HEK293 (cell line): ENCODE measurements around the gene ABCA7.

Experiments
- EGR2 ChIP-seq: fragments of 450-650 bp; formaldehyde crosslinking; IDR thresholded peaks from 2 replicates; pipeline ENCODE4 v1.5.1; 2016; ENCODE audit warnings: low read depth, missing biosample characterization, missing genetic modification characterization
- KLF10 ChIP-seq: fragments of 450-650 bp; IDR thresholded peaks from 2 replicates; pipeline ENCODE4 v1.5.1; 2018; ENCODE audit warnings: missing biosample characterization, mild to moderate bottlenecking, missing genetic modification characterization
- KLF17 ChIP-seq: fragments of 450-650 bp; formaldehyde crosslinking; IDR thresholded peaks from 2 replicates; pipeline ENCODE4 v1.5.1; 2016; ENCODE audit warnings: missing biosample characterization, missing genetic modification characterization
- OVOL3 ChIP-seq: fragments of 450-650 bp; formaldehyde crosslinking; IDR thresholded peaks from 2 replicates; pipeline ENCODE4 v1.5.1; 2016; ENCODE audit warnings: missing biosample characterization, missing genetic modification characterization
- PRDM1 ChIP-seq: fragments of 450-650 bp; formaldehyde crosslinking; IDR thresholded peaks from 2 replicates; pipeline ENCODE4; 2016; ENCODE audit warnings: missing biosample characterization, missing genetic modification characterization
- RBAK ChIP-seq: fragments of 450-650 bp; formaldehyde crosslinking; IDR thresholded peaks from 2 replicates; pipeline ENCODE4 v1.5.1; 2016; ENCODE audit warnings: missing biosample characterization, missing genetic modification characterization
- SALL2 ChIP-seq: fragments of 450-650 bp; formaldehyde crosslinking; IDR thresholded peaks from 2 replicates; pipeline ENCODE4 v1.5.0; 2017; ENCODE audit warnings: missing biosample characterization, mild to moderate bottlenecking, missing genetic modification characterization, borderline replicate concordance
- SCRT2 ChIP-seq: fragments of 450-650 bp; formaldehyde crosslinking; IDR thresholded peaks from 2 replicates; pipeline ENCODE4 v1.5.1; 2016; ENCODE audit warnings: missing biosample characterization, missing genetic modification characterization
- TCF7L2 ChIP-seq: IDR thresholded peaks from 2 replicates; pipeline ENCODE4 v1.6.1; 2011; ENCODE audit warnings: low read depth, mild to moderate bottlenecking, inconsistent platforms, low read length, moderate library complexity, borderline replicate concordance
- TRIM28 ChIP-seq: IDR thresholded peaks from 2 replicates; pipeline ENCODE4 v1.6.1; 2011; ENCODE audit warnings: low read length, control low read depth, borderline replicate concordance
- WT1 ChIP-seq: fragments of 450-650 bp; formaldehyde crosslinking; IDR thresholded peaks from 2 replicates; pipeline ENCODE4 v1.5.1; 2016; ENCODE audit warnings: missing biosample characterization, missing genetic modification characterization
- ZBTB10 ChIP-seq: fragments of 450-650 bp; formaldehyde crosslinking; IDR thresholded peaks from 2 replicates; pipeline ENCODE4 v1.5.1; 2016; ENCODE audit warnings: missing biosample characterization, missing genetic modification characterization
- ZBTB48 ChIP-seq: fragments of 450-650 bp; formaldehyde crosslinking; IDR thresholded peaks from 2 replicates; pipeline ENCODE4 v1.5.1; 2016; ENCODE audit warnings: missing biosample characterization, missing genetic modification characterization
- ZNF140 ChIP-seq: fragments of 450-650 bp; formaldehyde crosslinking; IDR thresholded peaks from 2 replicates; pipeline ENCODE4 v1.5.1; 2016; ENCODE audit warnings: missing biosample characterization, missing genetic modification characterization
- ZNF146 ChIP-seq: fragments of 450-650 bp; formaldehyde crosslinking; IDR thresholded peaks from 2 replicates; pipeline ENCODE4 v1.5.1; 2016; ENCODE audit warnings: missing biosample characterization, missing genetic modification characterization
- ZNF148 ChIP-seq: fragments of 450-650 bp; formaldehyde crosslinking; IDR thresholded peaks from 2 replicates; pipeline ENCODE4 v1.5.0; 2017; ENCODE audit warnings: missing biosample characterization, missing genetic modification characterization, borderline replicate concordance
- ZNF169 ChIP-seq: fragments of 450-650 bp; formaldehyde crosslinking; IDR thresholded peaks from 2 replicates; pipeline ENCODE4 v1.5.1; 2016; ENCODE audit warnings: missing biosample characterization, missing genetic modification characterization
- ZNF175 ChIP-seq: fragments of 450-650 bp; formaldehyde crosslinking; IDR thresholded peaks from 2 replicates; pipeline ENCODE4 v1.5.1; 2016; ENCODE audit warnings: missing biosample characterization, missing genetic modification characterization
- ZNF221 ChIP-seq: fragments of 450-650 bp; formaldehyde crosslinking; IDR thresholded peaks from 2 replicates; pipeline ENCODE4 v1.5.1; 2017; ENCODE audit warnings: missing biosample characterization, missing genetic modification characterization, borderline replicate concordance
- ZNF223 ChIP-seq: fragments of 450-650 bp; formaldehyde crosslinking; IDR thresholded peaks from 2 replicates; pipeline ENCODE4 v1.5.1; 2016; ENCODE audit warnings: missing biosample characterization, missing genetic modification characterization
- ZNF24 ChIP-seq: fragments of 450-650 bp; formaldehyde crosslinking; IDR thresholded peaks from 2 replicates; pipeline ENCODE4 v1.5.1; 2016; ENCODE audit warnings: missing biosample characterization, missing genetic modification characterization
- ZNF274 ChIP-seq, 2 experiments: fragments of 200-500 bp in 1 of 2; fragments of 450-650 bp in 1 of 2; sonication (Bioruptor generic) in 1 of 2; formaldehyde crosslinking in 1 of 2; IDR thresholded peaks; 2 replicates each; pipeline versions ENCODE4 v1.5.1 to v1.6.1; 2014 to 2016; ENCODE audit warnings: borderline replicate concordance in 1 of 2, inconsistent platforms in 1 of 2, low read length in 1 of 2, missing biosample characterization in 1 of 2, missing genetic modification characterization in 1 of 2
- ZNF292 ChIP-seq: fragments of 450-650 bp; formaldehyde crosslinking; IDR thresholded peaks from 2 replicates; pipeline ENCODE4 v1.5.1; 2016; ENCODE audit warnings: low read depth, missing biosample characterization, missing genetic modification characterization, borderline replicate concordance
- ZNF394 ChIP-seq: fragments of 450-650 bp; formaldehyde crosslinking; IDR thresholded peaks from 2 replicates; pipeline ENCODE4 v1.5.1; 2016; ENCODE audit warnings: missing biosample characterization, missing genetic modification characterization, mild to moderate bottlenecking, moderate library complexity, borderline replicate concordance
- ZNF404 ChIP-seq: fragments of 450-650 bp; formaldehyde crosslinking; IDR thresholded peaks from 2 replicates; pipeline ENCODE4 v1.5.1; 2017; ENCODE audit warnings: missing biosample characterization, missing genetic modification characterization
- ZNF521 ChIP-seq: fragments of 450-650 bp; formaldehyde crosslinking; IDR thresholded peaks from 2 replicates; pipeline ENCODE4 v1.5.1; 2017; ENCODE audit warnings: missing biosample characterization, mild to moderate bottlenecking, missing genetic modification characterization
- ZNF544 ChIP-seq: fragments of 450-650 bp; formaldehyde crosslinking; IDR thresholded peaks from 2 replicates; pipeline ENCODE4 v1.5.0; 2017; ENCODE audit warnings: missing biosample characterization, missing genetic modification characterization
- ZNF677 ChIP-seq: fragments of 450-650 bp; IDR thresholded peaks from 2 replicates; pipeline ENCODE4 v1.5.0; 2018; ENCODE audit warnings: missing biosample characterization, mild to moderate bottlenecking, missing genetic modification characterization, moderate library complexity
- ZNF692 ChIP-seq: fragments of 450-650 bp; formaldehyde crosslinking; IDR thresholded peaks from 2 replicates; pipeline ENCODE4 v1.5.1; 2016; ENCODE audit warnings: missing biosample characterization, missing genetic modification characterization
- ZNF704 ChIP-seq: fragments of 450-650 bp; formaldehyde crosslinking; IDR thresholded peaks from 2 replicates; pipeline ENCODE4 v1.5.1; 2016; ENCODE audit warnings: missing biosample characterization, missing genetic modification characterization
- ZNF776 ChIP-seq: fragments of 450-650 bp; formaldehyde crosslinking; IDR thresholded peaks from 2 replicates; pipeline ENCODE4 v1.5.0; 2017; ENCODE audit warnings: missing biosample characterization, missing genetic modification characterization, borderline replicate concordance
- ZSCAN23 ChIP-seq: fragments of 450-650 bp; formaldehyde crosslinking; IDR thresholded peaks from 2 replicates; pipeline ENCODE4 v1.5.1; 2016; ENCODE audit warnings: missing biosample characterization, missing genetic modification characterization

ABCA7 gene

GRCh38 chr19:1039646-1040475 is at the start of gene ABCA7 (continued):
- TF ChIP-seq TCF7L2 (no peak), PRDM1 (tag by site-specific recombination) (no peak), ZNF394 (tag by site-specific recombination) (no peak), ZNF221 (no peak), ZNF404 (tag by site-specific recombination) (no peak), ZNF146 (tag by site-specific recombination) (no peak), ZNF24 (tag by site-specific recombination) (peak; percentile 99), SCRT2 (tag by site-specific recombination) (no peak), ZNF175 (tag by site-specific recombination) (no peak), ZNF544 (tag by site-specific recombination) (no peak), ZNF148 (no peak), ZBTB10 (tag by site-specific recombination) (peak; percentile 73), ZNF223 (tag by site-specific recombination) (no peak), RBAK (tag by site-specific recombination) (no peak), ZBTB48 (peak; percentile 92), ZNF776 (tag by site-specific recombination) (no peak), ZNF692 (peak; percentile 28; the same call in 1 of the 2 replicates), ZNF521 (tag by site-specific recombination) (no peak), KLF10 (tag by site-specific recombination) (peak; percentile 90), KLF17 (tag by site-specific recombination) (no peak), SALL2 (tag by site-specific recombination) (no peak), ZNF292 (peak; percentile 5; the same call in 1 of the 2 replicates), ZNF677 (no peak), ZNF274 (IDR thresholded peaks at IDR 0.05; ENCODE audit: low read length) (no peak), ZNF274 (tag by site-specific recombination; IDR thresholded peaks at IDR 0.05; ENCODE audit: borderline replicate concordance) (no peak), EGR2 (tag by site-specific recombination) (0 out of 2 replicates have a peak, but pooled peaks have one; percentile 9), TRIM28 (no peak), ZNF704 (tag by site-specific recombination) (no peak), ZNF140 (tag by site-specific recombination) (no peak), ZSCAN23 (tag by site-specific recombination) (no peak), WT1 (no peak; the same call in 1 of the 2 replicates), OVOL3 (no peak), ZNF169 (tag by site-specific recombination) (no peak)
